NCI-H510A treated with DMSO at 0.1 percent for 48 hours (cell line): ENCODE measurements around the gene TSTD1.

Experiments
- DNase-seq: peaks from one replicate; lab custom pipeline; 2025; lab: John Stamatoyannopoulos, UW

The TSTD1 gene, protein sequence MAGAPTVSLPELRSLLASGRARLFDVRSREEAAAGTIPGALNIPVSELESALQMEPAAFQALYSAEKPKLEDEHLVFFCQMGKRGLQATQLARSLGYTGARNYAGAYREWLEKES

DNA sequence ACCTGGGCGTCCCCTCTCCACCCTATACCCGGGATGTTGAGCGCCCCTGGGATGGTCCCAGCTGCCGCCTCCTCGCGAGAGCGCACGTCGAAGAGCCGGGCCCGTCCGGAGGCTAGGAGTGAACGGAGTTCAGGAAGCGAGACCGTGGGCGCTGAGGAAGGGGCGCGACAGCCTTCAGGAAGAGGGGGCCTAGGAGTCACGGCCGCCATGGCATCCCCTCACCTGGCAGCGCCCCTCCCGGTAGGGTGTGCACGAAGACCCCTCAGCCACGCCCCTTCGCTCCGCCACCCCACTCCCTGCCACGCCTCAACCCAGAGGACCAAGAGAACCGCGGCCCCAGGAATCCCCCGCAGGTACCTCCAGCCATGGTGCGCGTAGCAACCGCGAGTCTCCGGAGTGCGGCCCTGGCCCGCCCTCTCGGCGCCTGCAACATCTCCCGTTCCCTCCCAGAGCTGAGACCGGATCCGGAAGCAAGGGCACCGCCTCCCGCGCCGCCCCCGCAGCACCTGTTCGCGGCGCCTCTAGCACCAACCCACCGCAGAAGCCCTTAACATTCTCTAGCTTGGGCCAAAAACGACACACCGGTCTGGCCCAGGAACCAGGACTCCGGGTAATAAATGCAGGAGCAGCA is at the start of gene TSTD1:
Gene TSTD1, minus strand, starts transcription at position 442 of the 631 bp plus-strand sequence. Its CDS starts 75 bp downstream, at position 367.
- peak; percentile 78 for DNase-seq

DNA sequence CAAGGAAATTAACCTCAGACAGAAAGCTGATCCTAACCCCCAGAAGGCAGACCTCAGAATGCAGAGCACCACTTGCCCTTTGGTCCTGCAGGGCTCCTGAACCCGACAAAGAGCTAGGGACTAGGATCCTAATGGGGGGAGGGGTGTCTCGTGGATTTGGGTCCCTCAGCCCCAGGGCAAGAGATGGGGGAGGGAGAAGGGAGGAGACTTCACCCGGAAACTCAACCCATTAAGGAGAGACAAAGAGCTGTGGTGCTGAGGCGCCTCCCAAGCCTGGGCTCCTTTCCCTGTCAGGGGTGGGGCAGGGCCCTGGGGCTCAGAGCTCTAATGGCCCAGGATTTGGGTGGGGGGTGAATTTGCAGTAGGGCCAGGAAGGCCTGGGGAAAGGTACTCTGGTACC is 47.7 kb upstream of the TSTD1 start:
- DNase-seq, result no peak

DNA sequence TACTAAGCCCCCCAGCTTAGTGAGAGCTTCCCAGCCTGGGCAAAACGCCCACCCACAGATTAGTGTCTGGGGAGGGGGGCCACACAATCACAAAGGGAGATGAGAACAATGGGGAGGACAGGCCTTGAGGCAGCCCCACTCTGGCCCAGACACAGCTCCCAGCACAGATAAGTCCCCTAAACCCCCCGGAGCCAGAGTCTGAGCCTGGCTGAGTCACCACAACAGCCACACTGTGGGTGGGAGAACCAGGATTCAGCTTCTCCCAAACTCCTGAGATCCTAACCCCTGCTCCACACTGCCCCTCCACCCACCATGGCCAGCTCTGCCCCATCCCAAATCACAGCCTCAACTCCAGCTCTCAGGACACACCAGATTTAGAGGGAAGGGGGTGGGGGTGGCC is 46.4 kb upstream of the TSTD1 start:
- DNase-seq, result no peak

DNA sequence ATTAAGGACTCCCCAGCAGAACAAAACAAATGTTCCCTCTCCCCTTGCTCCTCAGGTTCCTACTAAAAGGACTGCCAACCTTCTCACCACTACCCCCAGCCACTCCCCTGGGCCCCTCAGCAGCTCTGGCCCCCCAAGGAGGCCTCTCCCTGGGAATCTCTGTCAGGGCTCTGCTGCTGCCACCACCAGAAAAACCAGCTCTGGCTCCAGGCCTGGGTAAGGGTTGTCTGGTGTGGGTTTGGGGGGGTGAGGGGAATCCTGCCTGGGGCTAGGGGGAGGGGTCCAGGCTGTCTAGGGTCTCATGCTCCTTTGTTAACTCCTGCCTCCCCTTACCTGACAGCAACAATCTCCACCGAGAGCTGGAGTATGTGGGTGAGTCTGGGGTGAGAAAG is 45.8 kb upstream of the TSTD1 start:
- DNase-seq, result no peak

DNA sequence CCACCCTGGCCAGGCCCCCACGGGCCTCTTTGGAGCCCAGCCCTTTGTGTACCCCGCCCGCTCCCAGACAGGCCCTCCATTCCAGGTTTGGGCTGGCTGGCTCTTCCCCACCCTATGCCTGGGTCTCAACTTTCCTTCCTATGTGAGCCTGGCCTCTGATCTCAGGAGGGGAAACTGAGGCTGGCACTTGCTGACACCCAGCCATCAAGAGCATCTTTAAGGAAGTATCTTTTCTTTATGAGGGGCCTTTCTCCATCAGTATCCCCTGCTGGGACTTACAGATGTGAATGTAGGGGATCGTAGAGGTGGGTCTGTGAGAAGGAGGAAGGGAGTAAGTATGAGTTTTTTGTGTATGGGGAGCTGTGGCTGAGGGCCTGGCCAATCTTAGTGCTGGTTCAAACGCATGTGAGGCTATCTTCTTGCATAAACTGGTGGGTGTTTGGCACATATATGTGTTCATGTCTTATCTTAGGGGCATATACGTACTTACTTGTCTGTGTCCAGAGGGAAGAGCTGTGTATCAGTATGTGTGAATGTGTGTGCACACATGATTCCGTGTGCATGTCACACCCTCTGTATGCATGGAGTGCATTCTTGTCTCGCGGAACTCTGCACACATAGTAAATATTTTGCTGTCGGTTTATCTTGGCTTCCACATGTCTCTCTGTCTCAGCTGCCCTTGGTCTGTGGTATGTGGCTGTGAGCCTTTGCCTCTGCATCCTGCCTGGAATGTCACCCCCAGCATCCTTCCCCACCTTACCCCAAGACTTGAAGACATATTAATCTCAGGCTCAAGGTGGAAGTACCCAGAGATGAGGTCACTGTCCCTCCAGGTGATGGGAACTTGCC is 45.2 kb upstream of the TSTD1 start:
- DNase-seq, result no peak

DNA sequence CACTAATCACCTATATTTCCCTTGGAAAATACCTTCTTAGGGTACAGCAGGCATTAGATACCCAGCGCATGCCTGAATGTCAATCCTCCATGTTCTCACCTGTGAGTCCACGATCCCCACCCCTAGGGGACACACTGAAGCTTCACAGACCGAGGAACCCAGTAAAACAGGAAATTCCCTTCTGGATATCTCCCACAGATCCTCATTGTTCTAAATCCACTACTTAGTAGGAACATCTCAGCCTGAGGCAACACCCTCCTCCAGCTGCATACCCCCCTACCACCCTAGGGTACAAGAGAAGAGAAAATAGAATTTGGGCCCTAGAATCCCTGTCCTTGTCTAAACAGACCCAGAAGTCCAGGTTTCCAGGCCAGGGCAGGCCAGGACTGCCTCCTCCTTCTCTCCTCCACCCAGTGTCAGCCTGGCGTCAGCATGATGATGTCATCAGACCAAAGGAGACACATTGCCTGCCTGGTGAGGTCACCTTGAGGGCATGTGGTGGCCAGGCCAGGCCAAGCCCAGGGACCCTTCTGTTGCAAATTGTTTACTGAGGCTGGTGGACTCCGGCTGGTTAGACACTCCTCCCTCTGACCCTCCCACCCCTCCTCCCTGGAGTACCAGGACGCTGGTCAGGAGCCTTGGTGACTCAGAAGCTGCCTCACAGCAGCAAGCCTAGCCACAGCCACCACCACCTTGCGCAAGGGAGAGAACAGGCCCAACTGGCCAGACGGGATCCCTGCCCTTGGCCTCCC is 44.4 kb upstream of the TSTD1 start:
- DNase-seq, result no peak

DNA sequence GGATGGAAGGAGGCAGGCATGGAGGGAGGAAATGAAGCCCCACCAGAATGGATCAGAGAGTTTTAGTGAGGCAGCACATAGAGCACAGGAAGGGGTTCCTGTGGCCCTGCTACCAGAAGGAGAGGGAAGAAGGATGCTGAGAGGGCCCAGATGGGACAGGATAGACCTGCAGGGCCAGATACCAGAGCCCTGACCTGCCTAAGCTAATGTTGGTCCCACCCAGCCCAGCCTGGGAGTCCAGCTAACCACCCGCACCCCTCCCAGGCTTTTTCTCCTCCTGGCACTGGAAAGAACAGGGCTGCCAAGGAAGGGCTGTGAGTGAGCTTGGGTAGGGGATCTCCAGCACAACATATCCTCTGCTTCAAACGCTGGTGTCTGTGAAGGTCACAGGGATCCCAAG is 43.7 kb upstream of the TSTD1 start:
- DNase-seq, result no peak

DNA sequence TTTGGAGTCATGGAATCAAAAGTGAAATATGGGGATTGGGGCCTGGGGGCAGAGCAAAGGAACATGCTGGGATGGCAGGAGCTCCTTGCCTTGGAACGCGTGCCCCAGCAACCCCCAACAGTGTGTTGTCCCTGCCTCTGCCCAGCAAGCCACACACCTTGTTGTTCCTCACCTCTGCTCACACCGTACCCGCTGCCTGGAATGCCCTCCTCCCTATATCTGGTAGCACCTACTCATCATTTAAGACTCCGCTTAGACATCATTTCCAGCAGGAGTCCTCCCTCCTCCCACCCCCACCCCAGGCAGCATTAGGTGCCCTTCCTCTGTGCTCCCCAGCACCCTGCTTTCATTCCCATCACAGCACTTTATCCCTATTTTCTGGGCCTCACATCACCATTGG is 42.8 kb upstream of the TSTD1 start:
- DNase-seq, result no peak

DNA sequence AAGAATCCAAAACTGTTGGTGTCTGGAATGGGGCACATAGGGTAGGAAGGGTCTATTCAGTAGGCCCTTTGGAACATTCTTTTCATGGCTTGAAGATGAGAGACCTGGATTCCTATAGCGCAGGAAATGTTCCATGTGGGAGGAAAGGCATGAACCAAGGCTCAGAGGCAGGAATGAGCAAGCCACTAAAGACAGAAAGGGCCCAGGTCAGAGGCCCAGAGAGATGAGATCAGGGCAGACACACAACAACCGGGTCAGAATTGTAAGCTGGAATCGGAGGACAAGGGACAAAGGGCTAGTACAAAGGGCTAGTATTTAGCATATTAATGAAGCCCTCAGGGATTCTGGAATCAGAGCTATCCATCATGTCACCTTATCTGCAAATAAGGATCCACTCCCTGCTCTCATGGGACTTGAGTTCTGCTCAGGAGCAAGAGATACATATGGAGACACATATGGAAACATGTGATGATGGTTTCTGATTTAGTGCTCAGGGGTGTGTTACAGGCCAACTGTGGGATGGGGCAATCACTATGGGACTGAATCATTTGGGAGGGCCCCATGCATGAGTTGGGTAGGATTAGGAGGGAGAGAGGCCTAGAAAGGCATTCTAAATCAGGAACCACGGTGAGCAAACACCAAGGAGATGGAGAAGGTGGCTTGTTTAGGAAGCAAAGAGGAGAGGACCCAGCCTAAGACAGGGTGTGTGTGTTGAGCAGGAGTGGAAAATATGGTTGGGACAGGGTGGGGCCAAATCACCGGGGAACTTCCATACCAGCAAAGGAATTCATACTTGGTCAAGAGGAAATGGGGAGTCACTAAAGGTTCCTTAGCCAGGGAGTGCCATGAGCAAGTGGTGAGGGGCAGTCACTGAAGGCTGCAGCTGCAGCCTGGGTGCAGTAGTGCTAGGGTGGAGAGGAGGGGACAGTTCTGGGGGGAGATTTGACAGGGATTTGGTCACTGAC is 42.0 kb upstream of the TSTD1 start:
- DNase-seq, result no peak

DNA sequence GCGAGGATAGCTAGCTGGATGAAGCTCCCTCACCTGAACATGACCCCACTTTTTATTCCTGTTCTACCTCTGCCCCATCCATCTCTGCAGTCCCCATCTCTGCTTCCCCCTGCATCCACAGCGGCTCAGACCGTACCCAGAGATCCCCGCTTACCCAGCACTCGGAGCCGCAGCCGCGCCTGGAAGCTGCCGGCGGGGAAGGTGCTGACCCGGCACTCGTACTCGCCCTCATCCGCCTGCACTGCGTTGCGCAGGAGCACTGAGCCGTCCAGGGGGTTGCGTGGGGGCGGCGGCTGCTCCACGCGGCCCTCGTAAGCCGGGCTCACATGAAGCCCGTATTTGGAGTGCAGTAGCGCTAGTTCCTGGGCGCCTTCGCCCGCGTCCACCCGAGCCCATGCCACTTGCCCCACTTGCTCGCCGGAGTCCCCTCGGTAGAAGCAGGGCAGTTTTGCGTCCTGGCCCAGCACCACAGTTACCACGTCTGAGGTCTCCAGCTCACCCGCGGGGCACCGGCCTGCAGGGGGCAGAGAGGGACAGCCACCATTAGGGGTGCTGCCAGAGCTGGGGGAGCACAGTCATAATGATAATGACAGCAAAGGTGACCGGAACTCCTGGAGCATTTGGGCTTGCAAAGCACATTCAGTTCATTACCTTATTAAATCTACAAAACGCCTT is 40.8 kb upstream of the TSTD1 start:
- DNase-seq, result no peak

DNA sequence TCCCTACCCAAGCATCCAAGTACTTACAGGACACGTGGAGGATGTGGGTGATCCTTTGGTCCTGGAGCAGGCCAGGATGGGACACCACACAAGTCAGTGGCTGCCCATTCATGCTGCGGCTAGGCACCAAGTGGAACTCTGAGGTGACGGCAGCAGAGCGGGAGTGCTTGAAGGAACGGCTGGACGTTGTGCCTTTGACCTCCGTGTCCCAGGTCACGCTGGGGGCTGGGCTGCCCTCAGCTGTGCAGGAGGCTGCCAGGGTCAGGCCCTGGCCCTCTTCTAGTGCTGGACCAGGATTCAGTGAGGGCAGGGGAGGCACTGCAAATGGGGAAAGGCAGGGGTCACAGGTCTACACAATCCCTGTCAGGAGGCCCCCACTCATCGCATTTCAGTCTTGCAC is 38.7 kb upstream of the TSTD1 start:
- no peak for DNase-seq

DNA sequence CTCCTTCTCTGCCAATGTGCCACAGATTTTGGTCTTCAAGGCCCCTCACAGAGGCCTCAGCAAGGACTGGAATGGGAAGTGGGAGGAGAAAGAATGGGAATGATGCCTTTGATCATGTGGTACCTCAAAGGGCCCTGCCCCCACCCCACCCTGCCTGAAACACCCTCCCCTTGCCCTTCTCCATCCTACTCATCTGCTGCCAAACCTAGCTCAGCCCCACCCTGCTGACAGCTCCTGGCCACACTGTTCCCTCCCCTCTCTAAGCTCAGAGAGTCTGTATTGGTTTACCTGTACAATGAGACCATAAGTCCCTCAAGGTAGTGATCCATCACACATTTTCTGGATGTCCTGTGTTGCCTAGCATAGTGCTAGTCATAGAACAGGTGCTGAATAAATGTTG is 37.6 kb upstream of the TSTD1 start:
- DNase-seq, result no peak

DNA sequence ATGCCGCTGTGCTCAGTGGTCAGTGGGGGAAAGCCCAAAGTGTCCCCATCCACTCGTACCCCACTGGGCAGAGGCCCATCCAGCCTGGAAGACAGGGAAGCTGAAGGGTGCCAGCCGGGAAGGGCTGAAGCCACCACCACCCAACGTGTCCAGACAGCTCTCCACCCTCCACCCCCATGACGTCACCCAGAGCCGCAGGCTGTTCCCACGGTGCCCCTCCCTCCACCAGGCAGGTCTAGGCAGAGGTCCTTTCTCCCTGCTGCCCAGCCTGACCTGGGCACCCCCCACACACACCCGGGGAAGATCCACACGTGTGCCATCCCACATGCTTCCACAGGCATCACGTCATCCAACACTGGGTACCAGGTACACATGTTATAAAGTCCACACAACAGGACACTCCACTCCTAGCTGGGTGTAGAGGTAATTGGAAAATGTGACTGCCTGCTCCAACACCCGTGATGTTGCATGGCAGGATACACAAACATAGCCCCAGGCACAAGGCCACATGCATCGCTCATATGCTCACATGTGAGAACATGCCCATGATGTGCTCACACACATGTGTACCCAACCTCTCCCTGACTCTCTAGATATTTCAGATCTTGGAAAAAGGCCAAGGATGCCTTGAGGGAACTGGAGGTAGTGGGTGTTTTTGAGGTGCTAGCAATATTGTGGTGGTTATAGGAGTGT is 36.1 kb upstream of the TSTD1 start:
- DNase-seq, result no peak

DNA sequence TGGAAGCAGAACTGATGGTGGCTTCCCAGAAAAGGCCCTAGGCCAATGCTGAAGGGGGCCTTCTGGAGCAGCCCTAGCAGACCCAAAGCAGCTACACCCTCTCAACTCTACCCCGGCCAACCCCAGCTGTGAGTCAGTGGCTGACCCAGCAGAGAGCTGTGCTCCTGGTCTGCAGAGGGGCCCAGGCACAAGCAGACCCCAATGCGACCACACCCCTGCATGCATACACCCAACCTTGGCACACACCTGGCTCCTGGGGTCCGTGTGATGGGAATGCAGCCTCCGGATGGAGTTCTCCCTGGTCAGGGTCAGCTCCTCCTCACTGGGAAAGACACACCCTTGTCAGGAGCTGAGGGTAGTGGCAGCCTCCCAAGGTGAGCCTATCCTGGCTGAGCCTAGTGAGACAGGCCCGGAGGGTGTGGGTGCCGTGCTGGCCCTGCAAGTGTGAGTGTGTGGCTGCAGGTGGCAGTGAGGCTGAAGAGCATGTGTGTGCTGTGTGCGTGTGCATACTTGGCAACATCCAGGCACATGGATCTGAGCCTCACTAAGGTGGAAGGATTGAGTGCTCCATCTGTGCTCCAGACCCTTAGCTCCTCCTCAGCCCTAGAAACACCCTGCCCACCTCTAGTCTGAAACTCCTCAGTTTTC is 34.8 kb upstream of the TSTD1 start:
- DNase-seq, result no peak

DNA sequence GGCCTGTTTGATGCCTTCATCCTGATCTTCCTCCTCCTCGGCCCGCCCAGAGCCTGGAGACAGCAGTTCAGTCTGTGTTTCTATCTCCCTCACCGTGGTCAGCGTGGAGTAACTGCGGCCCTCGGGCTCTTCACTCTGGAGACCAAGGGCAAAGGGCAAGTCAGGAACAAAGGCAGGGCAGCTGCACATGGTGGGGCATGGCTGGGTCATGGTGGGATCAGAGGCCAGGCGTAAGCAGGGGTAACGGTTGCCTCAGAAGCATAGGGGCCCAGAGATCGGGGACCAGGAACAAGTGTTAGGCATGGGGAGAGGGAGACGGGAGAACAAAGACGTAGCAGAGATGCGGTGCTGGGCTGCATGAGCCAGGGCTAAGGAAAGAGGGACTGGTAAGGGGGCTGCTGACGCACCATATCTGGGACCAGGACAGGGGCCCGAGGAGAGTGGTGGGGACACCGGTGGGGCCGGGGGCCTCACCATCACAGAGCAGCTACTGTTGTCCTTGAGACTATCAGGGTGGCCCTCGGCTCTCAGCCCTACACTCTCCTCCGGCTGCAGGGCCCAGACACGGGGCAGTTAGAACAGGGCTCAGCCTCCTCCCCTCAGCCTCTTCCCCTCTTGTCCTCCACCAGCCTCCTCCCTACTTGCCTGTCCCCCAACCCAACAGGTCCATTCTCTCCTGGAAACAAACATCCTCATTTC is 34.1 kb upstream of the TSTD1 start:
- no peak for DNase-seq

DNA sequence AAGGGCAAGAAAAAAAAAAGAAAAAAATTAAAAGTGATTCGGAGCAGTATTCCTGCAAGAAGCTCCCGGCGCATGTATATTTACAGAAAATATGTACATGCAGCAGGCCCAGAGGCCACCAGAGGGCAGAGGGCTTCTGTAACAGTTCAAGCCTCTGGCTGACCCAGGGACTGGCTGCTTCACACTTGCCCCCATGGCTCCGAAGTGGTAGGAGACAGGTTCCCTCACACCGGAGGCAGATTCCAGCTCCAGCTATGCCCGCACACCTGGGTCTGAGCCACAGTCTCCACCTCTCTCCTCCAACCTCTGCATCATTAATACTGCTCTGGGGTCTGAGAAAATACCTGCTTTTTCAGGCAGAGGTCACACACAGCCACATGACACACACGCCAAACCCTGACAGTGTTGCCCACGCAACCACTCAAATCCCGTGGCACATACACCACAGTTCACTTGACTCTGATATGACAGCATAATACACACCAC is 33.2 kb upstream of the TSTD1 start:
- DNase-seq, result peak; percentile 2

DNA sequence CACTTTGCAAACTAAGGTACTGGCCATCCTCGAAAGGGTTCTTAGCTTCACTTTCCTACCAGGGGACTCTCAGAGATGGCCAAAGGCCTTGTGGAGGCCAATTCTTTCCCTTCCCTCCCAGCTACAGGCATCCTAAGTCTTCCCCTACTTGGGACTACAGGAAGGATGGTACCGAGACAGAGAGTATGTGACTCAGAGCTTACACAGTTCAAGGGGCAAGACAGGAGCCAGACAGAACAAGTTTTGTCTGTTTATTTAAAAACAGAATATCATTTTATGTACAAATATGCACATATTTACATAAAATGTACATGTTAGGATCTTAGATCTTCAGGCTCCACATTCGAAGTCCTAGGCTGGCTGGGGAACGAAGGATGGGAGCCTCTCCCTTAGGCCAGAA is 32.0 kb upstream of the TSTD1 start:
- DNase-seq, result no peak

DNA sequence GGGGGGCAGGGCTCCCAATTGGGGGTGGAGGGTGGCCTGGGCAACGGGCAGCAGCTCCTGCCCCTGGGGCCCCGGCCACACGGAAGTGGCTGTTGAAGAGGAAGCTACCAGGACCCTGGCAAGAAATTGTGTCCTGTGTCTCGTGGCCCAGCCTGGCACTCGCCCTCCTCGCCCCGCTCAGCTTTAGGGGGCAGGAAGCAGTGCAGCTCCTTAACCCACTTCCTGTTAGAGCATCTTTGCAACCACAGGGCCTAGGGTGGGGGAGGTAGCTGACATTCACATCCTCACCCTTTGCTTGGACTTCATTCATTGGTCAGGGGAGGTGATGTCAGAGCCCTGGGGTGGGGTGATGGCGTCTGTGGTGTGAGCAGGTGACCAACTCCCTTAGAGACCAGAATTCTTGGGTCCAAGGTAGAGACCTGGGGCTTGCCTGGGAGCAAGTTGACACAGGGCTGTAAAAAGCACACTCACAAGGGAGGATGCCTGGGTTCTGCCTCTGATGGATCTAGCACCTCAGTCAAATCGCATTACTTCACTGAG is 31.0 kb upstream of the TSTD1 start, which contains the start of gene ARHGAP30:
Gene ARHGAP30, minus strand, starts transcription at position 161 of the 540 bp plus-strand sequence. CDS start 267 bp downstream, outside the sequence.
- DNase-seq, result no peak

DNA sequence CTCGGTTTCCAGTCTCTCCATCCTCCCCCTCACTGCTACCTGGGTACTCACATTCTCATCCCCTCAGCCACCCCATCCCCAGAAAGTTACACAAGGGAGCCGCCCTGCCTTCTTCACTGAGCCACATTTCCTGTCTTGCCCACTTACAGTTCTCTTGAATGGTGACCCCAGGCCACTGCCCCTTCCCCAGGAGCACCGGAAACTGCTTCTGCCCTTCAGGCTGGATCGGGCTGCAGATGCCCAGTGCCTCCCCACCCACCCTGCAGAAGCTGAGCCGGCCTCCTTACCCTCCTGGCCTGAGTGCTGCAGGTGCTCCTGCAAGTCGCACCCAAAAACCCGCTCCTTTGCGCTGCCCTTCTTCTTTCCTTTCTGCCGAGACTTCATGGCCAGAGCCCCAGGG is 30.5 kb upstream of the TSTD1 start:
- no peak for DNase-seq
